Mesothelial cell of epicardium (in vitro differentiated cells): Measurements from ENCODE around the gene COL15A1. TPM values are rescaled to one million over a fixed set of nuclear protein-coding genes. Genes with fewer than 3 reads are reported as not detected.

ENCODE experiments used
- DNase-seq, 2 experiments: peaks; one replicate each; pipeline ENCODE4 v3.0.0; 2021; ENCODE audit warnings: low spot score in 2 of 2; ENCODE audit not compliant: unreplicated experiment in 2 of 2
- H3K27ac Mint-ChIP-seq: 2 replicates; pipeline ENCODE4 v1.8.0; 2021; ENCODE audit warnings: mixed read lengths
- H3K27me3 Mint-ChIP-seq: 2 replicates; pipeline ENCODE4 v1.8.0; 2021; ENCODE audit warnings: low read depth, mixed read lengths
- H3K36me3 Mint-ChIP-seq: 2 replicates; pipeline ENCODE4 v1.8.0; 2021; ENCODE audit warnings: mixed read lengths
- H3K4me1 Mint-ChIP-seq: 2 replicates; pipeline ENCODE4 v1.8.0; 2021; ENCODE audit warnings: mixed read lengths
- H3K4me3 Mint-ChIP-seq: 2 replicates; pipeline ENCODE4 v1.8.0; 2021; ENCODE audit warnings: mild to moderate bottlenecking, moderate library complexity, mixed read lengths
- H3K9me3 Mint-ChIP-seq: 2 replicates; pipeline ENCODE4 v1.8.0; 2021; ENCODE audit warnings: mixed read lengths
- CTCF ChIP-seq: fragments of 200-600 bp; sonication (generic); IDR thresholded peaks from one replicate; pipeline ENCODE4 v1.5.0; 2021; ENCODE audit warnings: antibody characterized with exemption; ENCODE audit not compliant: unreplicated experiment
- total RNA-seq: library from RNA; stranded (reverse); gene quantifications from 3 replicates; pipeline ENCODE4 v1.2.1, GENCODE V29; 2021

COL15A1 gene
- total RNA-seq, 1 donor from 2014 or later: 50.1 TPM

DNA sequence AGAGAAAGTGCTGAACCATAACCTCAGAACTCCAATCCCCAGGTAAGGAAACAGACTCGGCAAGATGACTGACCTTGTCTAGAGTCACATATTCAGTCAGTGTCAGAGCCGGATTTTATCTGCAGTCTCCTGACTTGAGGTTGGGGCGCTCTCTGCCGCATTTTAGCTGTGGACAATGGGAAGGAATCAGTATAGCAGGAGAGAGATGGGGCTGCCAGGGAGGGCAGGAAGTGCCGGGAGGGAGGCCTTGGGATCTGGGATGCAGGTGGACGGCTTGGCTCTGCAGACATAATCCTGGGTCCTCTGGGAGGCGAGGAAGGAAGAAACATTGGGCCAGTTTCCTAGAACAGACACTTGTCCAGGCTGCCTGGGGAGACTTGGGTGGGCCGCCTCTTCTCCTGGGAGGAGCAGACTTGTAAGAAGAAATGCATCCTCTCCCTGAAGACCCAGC is 39.7 kb upstream of the COL15A1 start:
- Mint-ChIP-seq H3K4me1 (peaks cover 25% of the 10 kb centered on the region), H3K9me3 (no peaks in the 10 kb centered on the region), H3K36me3 (no peaks in the 10 kb centered on the region), H3K27me3 (peaks cover 3% of the 10 kb centered on the region), H3K4me3 (no peak overlapping the region), H3K27ac (no peak overlapping the region)
- no peak for DNase-seq
- no peak for TF ChIP-seq CTCF

GRCh38 chr9:98905015-98905414 is 38.7 kb upstream of the COL15A1 start:
- Mint-ChIP-seq H3K36me3 (no peaks in the 10 kb centered on the region), H3K4me1 (peaks cover 17% of the 10 kb centered on the region)

GRCh38 chr9:98906273-98907040 is 37.2 kb upstream of the COL15A1 start:
- TF ChIP-seq CTCF: no peak
- Mint-ChIP-seq H3K27ac (peak overlapping the region; percentile 60), H3K4me1 (peaks cover 17% of the 10 kb centered on the region), H3K36me3 (no peaks in the 10 kb centered on the region), H3K4me3 (no peak overlapping the region), H3K27me3 (peaks cover 3% of the 10 kb centered on the region), H3K9me3 (no peaks in the 10 kb centered on the region)
- DNase-seq: peak in 1 of 2 experiments; percentile 63

More at GRCh38 chr9:98905015-98905414, 38.7 kb upstream of the COL15A1 start:
- no peak for TF ChIP-seq CTCF
- H3K9me3 Mint-ChIP-seq: no peaks in the 10 kb centered on the region
- peaks cover 3% of the 10 kb centered on the region for H3K27me3 Mint-ChIP-seq
- DNase-seq: no peak
- H3K4me3 Mint-ChIP-seq: no peak overlapping the region
- H3K27ac Mint-ChIP-seq: no peak overlapping the region

DNA sequence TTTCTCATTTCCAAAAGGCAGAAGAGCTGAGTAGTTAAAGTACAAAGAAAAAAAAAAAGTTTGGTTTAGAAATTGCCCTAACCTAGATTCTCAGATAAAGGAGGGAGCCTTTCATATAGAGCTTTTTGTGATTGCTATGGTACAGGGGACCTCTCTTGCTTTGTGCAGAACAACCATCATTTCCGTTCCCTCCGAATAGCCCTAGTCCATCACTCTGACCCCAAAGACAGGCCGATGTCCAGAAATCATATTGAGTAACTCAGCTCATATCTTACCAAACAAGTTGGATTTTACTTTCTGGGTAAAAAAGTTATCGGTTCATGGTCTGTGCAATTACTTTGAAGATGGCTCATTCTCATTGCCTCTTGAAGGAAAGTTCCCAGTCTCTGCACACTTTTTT is 36.7 kb upstream of the COL15A1 start:
- Mint-ChIP-seq H3K36me3 (no peaks in the 10 kb centered on the region), H3K9me3 (no peaks in the 10 kb centered on the region), H3K4me3 (no peak overlapping the region), H3K4me1 (peaks cover 17% of the 10 kb centered on the region), H3K27me3 (peaks cover 4% of the 10 kb centered on the region), H3K27ac (peak overlapping the region; percentile 60)
- TF ChIP-seq CTCF: no peak
- no peak for DNase-seq

DNA sequence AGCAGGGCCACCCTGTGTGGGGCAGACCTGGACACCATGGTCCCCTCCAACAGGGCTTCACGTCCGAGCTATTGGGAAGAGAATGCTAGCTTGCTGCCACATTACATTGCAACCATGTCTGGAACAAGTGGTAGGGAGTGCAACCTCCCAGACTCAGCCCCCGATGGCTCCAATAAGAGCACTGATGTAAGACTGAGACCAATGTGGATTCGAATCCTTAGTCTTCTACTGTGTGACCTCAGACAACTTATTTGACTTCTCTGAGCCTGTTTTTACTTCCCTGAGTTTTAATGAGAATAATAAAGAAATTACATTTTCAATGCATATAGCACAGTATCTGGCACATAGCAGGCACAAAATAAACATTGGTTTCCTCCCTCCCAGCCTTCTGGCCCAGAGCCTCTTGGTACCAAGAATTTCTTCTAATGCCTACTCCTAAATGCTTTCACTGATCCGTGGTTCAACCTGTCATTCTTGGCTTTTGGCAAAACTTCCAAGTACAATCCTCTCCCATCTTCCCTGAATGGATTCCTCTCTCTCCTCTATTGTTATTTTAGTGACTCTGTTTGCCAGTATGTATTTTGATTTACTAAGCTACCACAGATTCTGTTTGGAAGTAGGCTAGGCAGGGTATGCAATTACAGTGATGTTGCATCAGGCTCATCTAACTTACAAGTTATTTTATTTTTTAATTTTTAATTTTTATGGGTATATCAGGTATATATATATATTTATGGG is 34.6 kb upstream of the COL15A1 start:
- no peaks in the 10 kb centered on the region for H3K36me3 Mint-ChIP-seq
- H3K9me3 Mint-ChIP-seq: no peaks in the 10 kb centered on the region
- peaks cover 6% of the 10 kb centered on the region for H3K27me3 Mint-ChIP-seq
- DNase-seq: no peak
- H3K27ac Mint-ChIP-seq: peak overlapping the region; percentile 67
- TF ChIP-seq CTCF: no peak
- H3K4me3 Mint-ChIP-seq: no peak overlapping the region
- peaks cover 17% of the 10 kb centered on the region for H3K4me1 Mint-ChIP-seq
